K562 (cell line): ENCODE results near the gene UPP1. TPM values are rescaled to one million over a fixed set of nuclear protein-coding genes. Genes with fewer than 3 reads are reported as not detected.
A peak's percentile ranks its signal among the peaks of the same experiment; 100 is the strongest.

Experiments
- BMI1 ChIP-seq: fragments of 150-350 bp; IDR thresholded peaks from 2 replicates; pipeline ENCODE4 v1.6.1; 2014; ENCODE audit warnings: low read length
- BRF1 ChIP-seq: IDR thresholded peaks from 3 replicates; pipeline ENCODE4 v1.6.1; 2011; ENCODE audit warnings: borderline replicate concordance, mild to moderate bottlenecking; ENCODE audit not compliant: insufficient read length; ENCODE audit errors: extremely low read depth
- CXXC5 ChIP-seq: fragments of 250-450 bp; sonication (Bioruptor Pico); IDR thresholded peaks from 2 replicates; pipeline ENCODE4 v1.8.0; 2022; ENCODE audit warnings: inconsistent platforms, mild to moderate bottlenecking, moderate library complexity
- KDM2B ChIP-seq: fragments of 250-450 bp; sonication (Bioruptor Pico); IDR thresholded peaks from 2 replicates; pipeline ENCODE4 v1.8.0; 2021; ENCODE audit warnings: mild to moderate bottlenecking, moderate library complexity
- L3MBTL2 ChIP-seq: fragments of 450-650 bp; IDR thresholded peaks from 2 replicates; pipeline ENCODE4 v1.6.1; 2016; ENCODE audit warnings: mild to moderate bottlenecking, moderate library complexity
- MAZ ChIP-seq, 2 experiments: fragments of 450-650 bp in 1 of 2; sonication (generic) in 1 of 2; formaldehyde crosslinking; IDR thresholded peaks in 1 of 2; conservative IDR thresholded peaks in 1 of 2; 2 replicates each; pipeline versions ENCODE4 v1.4.0 to v1.5.0; 2020; ENCODE audit warnings: mild to moderate bottlenecking in 1 of 2, missing genetic modification reagents in 1 of 2
- MEF2A ChIP-seq: IDR thresholded peaks from 2 replicates; pipeline ENCODE4 v1.6.1; 2011; ENCODE audit warnings: low read depth, mild to moderate bottlenecking, low read length, moderate library complexity; ENCODE audit not compliant: control insufficient read depth
- NFIC ChIP-seq: fragments of 450-650 bp; IDR thresholded peaks from 2 replicates; pipeline ENCODE4 v1.6.1; 2017; ENCODE audit warnings: mild to moderate bottlenecking, inconsistent platforms
- NONO ChIP-seq, 2 experiments: fragments of 200-400 bp in 1 of 2; fragments of 450-650 bp in 1 of 2; formaldehyde crosslinking in 1 of 2; IDR thresholded peaks; 2 replicates each; pipeline ENCODE4 v1.6.1; 2017; ENCODE audit warnings: low read depth in 2 of 2, mild to moderate bottlenecking in 2 of 2, moderate library complexity in 2 of 2, low read length in 1 of 2
- PHF8 ChIP-seq: fragments of 200-600 bp; sonication (generic); IDR thresholded peaks from 2 replicates; pipeline ENCODE4 v1.6.1; 2012; ENCODE audit warnings: mixed run types, mild to moderate bottlenecking, inconsistent platforms, low read length, moderate library complexity, borderline replicate concordance
- POLR2G ChIP-seq: fragments of 200-400 bp; formaldehyde crosslinking; IDR thresholded peaks from 2 replicates; pipeline ENCODE4 v1.6.1; 2017; ENCODE audit warnings: low read depth, mild to moderate bottlenecking, antibody characterized with exemption, low read length, moderate library complexity
- RBFOX2 ChIP-seq: fragments of 200-400 bp; formaldehyde crosslinking; IDR thresholded peaks from 2 replicates; pipeline ENCODE4 v1.6.1; 2017; ENCODE audit warnings: low read depth, mild to moderate bottlenecking, low read length, moderate library complexity
- ZEB2 ChIP-seq: fragments of 450-650 bp; IDR thresholded peaks from 2 replicates; pipeline ENCODE4 v1.6.1; 2016
- ZNF23 ChIP-seq: fragments of 250-450 bp; sonication (Bioruptor Pico); IDR thresholded peaks from 2 replicates; pipeline ENCODE4 v1.4.0; 2020; ENCODE audit warnings: mild to moderate bottlenecking
- polyA plus RNA-seq, 8 experiments: library from polyadenylated mRNA; depleted of rRNA in 4 of 8; stranded (reverse) in 5 of 8; unstranded in 3 of 8; fragments of >200 nt; fragmentation: Nextera tagmentation in 2 of 8; fragmentation: Illumina TruSeq in 1 of 8; extraction: Ambion mirVana in 2 of 8; extraction: Trizol in 1 of 8; gene quantifications; 2 replicates each; pipeline versions ENCODE4 v1.2.1 to v1.2.3, GENCODE V29; 2011 to 2014; ENCODE audit warnings: inconsistent platforms in 1 of 8, missing spikeins in 1 of 8
- total RNA-seq, 7 experiments: library from RNA; depleted of rRNA in 6 of 7; stranded (reverse); fragments of >200 nt in 6 of 7; fragmentation: Illumina TruSeq in 2 of 7; extraction: Trizol in 2 of 7; gene quantifications; 2 replicates each; pipeline versions ENCODE4 v1.2.1 to v1.2.3, GENCODE V29; 2011 to 2021; ENCODE audit warnings: low replicate concordance in 1 of 7
- TF ChIP-seq, protein P1 (sequence below): fragments of 200-800 bp; sonication (Bioruptor generic); IDR thresholded peaks from 2 replicates; pipeline ENCODE4 v1.6.1; 2017; ENCODE audit warnings: missing genetic modification characterization, missing compliant biosample characterization
- TF ChIP-seq, protein P2 (sequence below): sonication (generic); formaldehyde crosslinking; IDR thresholded peaks from 2 replicates; pipeline ENCODE4 v1.8.0; 2023; ENCODE audit warnings: mild to moderate bottlenecking, missing genetic modification reagents
- TF ChIP-seq, protein P3 (sequence below): sonication (generic); formaldehyde crosslinking; IDR thresholded peaks from 2 replicates; pipeline ENCODE4 v1.8.0; 2022; ENCODE audit warnings: missing genetic modification reagents, mild to moderate bottlenecking, moderate library complexity, borderline replicate concordance
- TF ChIP-seq, protein P4 (sequence below), 3 experiments: fragments of 200-800 bp in 1 of 3; fragments of 250-450 bp in 1 of 3; fragments of 450-650 bp in 1 of 3; sonication (Bioruptor Pico) in 1 of 3; sonication (Bioruptor generic) in 1 of 3; formaldehyde crosslinking in 1 of 3; IDR thresholded peaks; 2 replicates each; pipeline versions ENCODE4 v1.6.1 to v1.8.0; 2016 to 2022; ENCODE audit warnings: mild to moderate bottlenecking in 2 of 3, missing genetic modification characterization in 2 of 3, missing compliant biosample characterization in 1 of 3, moderate library complexity in 1 of 3

UPP1 gene
- total and polyA plus RNA-seq, 9 of the 15 experiments (the other 6 are each of a cell fraction or from before 2014, with no cell fraction given), result 0.38 to 2.4 (median 0.61) TPM

DNA sequence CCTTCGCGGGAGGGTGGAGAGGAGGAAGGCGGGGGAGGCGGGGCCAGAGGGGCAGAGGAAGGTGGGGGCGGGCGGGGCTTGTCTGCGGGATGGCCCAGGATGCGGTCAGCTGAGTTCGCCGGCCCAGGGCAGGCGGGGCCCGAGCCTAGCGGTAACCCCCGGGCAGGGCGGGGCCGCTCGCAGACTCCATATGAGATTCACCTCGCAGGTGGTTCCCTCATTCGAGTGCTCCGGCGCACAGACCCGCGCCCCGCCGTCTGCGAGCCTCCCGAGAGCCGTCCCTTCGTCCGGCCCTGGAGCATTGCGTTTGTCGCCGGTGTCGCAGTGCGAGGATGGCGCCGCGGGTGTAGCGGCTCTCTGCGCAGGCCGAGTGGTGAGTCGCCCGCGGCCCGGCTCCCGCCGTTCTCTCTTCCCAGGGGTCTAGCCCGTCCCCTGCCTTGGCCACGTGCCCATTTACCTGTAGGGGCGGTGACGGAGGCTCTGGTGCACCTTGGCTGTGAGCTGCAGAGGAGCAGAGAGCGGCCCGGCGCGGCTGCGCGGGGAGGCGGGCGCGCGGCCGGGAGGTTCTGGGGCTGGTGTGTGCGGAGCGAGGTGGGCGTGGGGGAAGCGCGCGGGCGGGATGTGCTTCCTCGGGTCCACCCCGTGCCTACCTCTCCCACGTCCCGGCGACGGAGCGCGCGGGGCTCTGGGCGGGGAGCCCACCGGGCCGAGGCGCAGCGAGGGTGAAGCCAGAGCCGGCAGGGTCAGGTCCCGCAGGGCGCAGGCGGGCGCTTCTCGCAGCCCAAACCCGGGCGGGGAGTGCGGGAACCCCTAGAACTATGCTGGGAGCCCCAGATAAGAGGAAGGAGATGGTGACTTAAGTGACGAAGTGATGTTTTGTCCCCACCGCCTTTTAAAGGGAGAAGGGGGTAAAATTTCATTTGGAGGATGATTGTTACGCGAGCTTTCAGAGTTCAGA, at the start of gene UPP1 (continued):
- TF ChIP-seq ZEB2, result 0 out of 2 replicates have a peak, but pooled peaks have one; percentile 20
- 0 out of 2 replicates have a peak, but pooled peaks have one; percentile 22 for TF ChIP-seq ZNF23 (CRISPR knock-in tag)
- peak; percentile 31; the same call in 1 of the 2 replicates for TF ChIP-seq PHF8
- peak; percentile 42 for TF ChIP-seq RBFOX2
- 0 out of 2 replicates have a peak, but pooled peaks have one; percentile 27 for TF ChIP-seq L3MBTL2
- TF ChIP-seq NFIC, result peak; percentile 36
- TF ChIP-seq KDM2B (CRISPR knock-in tag), result 0 out of 2 replicates have a peak, but pooled peaks have one; percentile 57
- TF ChIP-seq, protein P1, sequence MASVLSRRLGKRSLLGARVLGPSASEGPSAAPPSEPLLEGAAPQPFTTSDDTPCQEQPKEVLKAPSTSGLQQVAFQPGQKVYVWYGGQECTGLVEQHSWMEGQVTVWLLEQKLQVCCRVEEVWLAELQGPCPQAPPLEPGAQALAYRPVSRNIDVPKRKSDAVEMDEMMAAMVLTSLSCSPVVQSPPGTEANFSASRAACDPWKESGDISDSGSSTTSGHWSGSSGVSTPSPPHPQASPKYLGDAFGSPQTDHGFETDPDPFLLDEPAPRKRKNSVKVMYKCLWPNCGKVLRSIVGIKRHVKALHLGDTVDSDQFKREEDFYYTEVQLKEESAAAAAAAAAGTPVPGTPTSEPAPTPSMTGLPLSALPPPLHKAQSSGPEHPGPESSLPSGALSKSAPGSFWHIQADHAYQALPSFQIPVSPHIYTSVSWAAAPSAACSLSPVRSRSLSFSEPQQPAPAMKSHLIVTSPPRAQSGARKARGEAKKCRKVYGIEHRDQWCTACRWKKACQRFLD (CRISPR knock-in tag), result 0 out of 2 replicates have a peak, but pooled peaks have one; percentile 37
- no peak for TF ChIP-seq BRF1
- TF ChIP-seq MAZ (CRISPR knock-in tag; conservative IDR thresholded peaks at IDR 0.05 in 1 of 2, IDR thresholded peaks at IDR 0.05 in 1 of 2), result 0 out of 4 replicates have a peak, but pooled peaks of 1 of the 2 experiments have one; percentile 43
- peak; percentile 74 for TF ChIP-seq POLR2G
- TF ChIP-seq, protein P2, sequence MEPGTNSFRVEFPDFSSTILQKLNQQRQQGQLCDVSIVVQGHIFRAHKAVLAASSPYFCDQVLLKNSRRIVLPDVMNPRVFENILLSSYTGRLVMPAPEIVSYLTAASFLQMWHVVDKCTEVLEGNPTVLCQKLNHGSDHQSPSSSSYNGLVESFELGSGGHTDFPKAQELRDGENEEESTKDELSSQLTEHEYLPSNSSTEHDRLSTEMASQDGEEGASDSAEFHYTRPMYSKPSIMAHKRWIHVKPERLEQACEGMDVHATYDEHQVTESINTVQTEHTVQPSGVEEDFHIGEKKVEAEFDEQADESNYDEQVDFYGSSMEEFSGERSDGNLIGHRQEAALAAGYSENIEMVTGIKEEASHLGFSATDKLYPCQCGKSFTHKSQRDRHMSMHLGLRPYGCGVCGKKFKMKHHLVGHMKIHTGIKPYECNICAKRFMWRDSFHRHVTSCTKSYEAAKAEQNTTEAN (CRISPR knock-in tag), result no peak
- TF ChIP-seq, protein P3, sequence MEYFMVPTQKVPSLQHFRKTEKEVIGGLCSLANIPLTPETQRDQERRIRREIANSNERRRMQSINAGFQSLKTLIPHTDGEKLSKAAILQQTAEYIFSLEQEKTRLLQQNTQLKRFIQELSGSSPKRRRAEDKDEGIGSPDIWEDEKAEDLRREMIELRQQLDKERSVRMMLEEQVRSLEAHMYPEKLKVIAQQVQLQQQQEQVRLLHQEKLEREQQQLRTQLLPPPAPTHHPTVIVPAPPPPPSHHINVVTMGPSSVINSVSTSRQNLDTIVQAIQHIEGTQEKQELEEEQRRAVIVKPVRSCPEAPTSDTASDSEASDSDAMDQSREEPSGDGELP (CRISPR knock-in tag), result peak; percentile 77
- TF ChIP-seq, protein P4, sequence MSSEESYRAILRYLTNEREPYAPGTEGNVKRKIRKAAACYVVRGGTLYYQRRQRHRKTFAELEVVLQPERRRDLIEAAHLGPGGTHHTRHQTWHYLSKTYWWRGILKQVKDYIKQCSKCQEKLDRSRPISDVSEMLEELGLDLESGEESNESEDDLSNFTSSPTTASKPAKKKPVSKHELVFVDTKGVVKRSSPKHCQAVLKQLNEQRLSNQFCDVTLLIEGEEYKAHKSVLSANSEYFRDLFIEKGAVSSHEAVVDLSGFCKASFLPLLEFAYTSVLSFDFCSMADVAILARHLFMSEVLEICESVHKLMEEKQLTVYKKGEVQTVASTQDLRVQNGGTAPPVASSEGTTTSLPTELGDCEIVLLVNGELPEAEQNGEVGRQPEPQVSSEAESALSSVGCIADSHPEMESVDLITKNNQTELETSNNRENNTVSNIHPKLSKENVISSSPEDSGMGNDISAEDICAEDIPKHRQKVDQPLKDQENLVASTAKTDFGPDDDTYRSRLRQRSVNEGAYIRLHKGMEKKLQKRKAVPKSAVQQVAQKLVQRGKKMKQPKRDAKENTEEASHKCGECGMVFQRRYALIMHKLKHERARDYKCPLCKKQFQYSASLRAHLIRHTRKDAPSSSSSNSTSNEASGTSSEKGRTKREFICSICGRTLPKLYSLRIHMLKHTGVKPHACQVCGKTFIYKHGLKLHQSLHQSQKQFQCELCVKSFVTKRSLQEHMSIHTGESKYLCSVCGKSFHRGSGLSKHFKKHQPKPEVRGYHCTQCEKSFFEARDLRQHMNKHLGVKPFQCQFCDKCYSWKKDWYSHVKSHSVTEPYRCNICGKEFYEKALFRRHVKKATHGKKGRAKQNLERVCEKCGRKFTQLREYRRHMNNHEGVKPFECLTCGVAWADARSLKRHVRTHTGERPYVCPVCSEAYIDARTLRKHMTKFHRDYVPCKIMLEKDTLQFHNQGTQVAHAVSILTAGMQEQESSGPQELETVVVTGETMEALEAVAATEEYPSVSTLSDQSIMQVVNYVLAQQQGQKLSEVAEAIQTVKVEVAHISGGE (CRISPR knock-in tag; IDR thresholded peaks at IDR 0.05), result 0 out of 6 replicates have a peak, but pooled peaks of 1 of the 3 experiments have one; percentile 26
- no peak for TF ChIP-seq BMI1
- TF ChIP-seq NONO (IDR thresholded peaks at IDR 0.05; ENCODE audit: low read depth in 2 of 2, low read length in 1 of 2), result 0 out of 4 replicates have a peak, but pooled peaks of 1 of the 2 experiments have one; percentile 17
- TF ChIP-seq CXXC5 (CRISPR knock-in tag), result peak; percentile 35
- TF ChIP-seq MEF2A, result no peak
